GM18526 (cell line): ENCODE data around the gene TAS2R50.

Experiments
- POLR2A ChIP-seq: IDR thresholded peaks from 3 replicates; pipeline ENCODE4 v1.6.1; 2011; ENCODE audit not compliant: insufficient read length; ENCODE audit errors: extremely low read depth

Gene TAS2R50

DNA sequence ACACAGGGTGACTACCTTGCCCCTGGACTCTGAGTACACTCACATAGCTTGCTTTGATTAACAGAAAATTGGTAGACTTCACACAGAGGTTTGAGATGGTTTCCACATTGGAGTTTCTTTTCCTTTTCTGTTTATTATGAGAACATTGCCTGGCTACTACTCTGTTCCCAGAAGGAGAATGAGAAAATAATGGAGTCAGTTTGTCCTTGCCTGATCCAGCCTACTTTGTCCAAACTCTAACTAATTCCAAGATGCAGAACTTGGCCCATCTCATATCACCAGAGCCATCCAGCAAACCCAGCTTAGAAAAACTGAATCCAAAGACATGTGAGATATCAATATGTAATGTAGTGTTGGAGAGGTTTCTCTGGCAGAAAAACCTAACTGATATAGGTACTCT is 20.4 kb downstream of the TAS2R50 start:
- TF ChIP-seq POLR2A, result no peak

DNA sequence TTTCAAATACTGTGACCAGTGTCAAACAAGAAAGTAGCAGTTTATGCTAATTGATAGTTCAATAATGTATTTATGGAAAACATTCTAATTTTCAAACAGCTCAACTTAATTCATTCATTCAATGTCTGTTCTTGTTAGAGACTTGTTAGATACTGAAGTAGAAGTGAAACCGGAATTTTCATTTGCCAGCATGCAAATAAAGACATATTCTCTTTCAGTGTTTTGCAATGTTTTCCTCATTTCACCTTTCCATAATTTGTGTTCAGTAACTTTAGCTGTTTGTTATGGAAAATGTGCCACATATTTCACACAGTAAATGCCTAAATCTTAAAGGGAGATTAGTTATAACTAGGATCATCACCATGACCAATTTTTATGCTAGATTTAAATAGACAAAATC is 21.2 kb downstream of the TAS2R50 start:
- no peak for TF ChIP-seq POLR2A

DNA sequence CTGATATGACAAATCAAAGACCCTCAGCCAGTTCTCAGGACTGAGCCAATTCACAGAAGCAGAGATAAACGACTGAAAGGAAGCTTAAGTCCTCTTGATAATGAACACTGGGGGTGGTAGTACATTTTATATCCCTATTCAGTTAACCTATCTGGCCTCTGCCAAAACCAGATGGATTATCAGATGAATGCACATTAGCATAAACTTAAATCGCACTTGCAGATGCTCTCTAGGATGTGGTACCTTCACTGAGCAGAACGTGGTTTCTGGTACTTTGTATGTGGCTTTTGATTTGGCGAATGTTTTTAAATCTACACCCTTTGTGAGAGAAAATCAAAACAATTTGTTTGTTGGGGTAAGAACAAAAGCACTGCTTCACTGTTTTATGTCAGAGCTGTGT is 26.5 kb downstream of the TAS2R50 start:
- TF ChIP-seq POLR2A, result no peak

DNA sequence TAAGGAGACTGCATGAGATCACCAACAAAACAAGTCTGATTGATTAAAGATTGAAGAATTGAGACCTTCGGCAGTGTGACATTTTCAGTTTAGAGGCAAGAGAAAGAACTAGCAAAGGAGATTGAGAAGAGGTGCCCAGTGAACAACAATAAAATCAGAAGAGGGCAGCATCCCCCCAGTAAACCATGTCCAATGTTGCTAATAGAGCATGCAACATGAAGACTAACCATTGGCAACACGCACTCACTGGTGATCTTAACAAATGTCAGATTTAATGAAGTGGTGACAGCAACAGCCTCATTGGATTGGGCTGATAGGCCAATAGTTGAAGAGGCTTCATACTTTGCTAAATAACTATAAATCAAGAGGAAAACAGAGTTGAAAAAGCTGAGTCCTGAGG is 26.9 kb downstream of the TAS2R50 start:
- no peak for TF ChIP-seq POLR2A

DNA sequence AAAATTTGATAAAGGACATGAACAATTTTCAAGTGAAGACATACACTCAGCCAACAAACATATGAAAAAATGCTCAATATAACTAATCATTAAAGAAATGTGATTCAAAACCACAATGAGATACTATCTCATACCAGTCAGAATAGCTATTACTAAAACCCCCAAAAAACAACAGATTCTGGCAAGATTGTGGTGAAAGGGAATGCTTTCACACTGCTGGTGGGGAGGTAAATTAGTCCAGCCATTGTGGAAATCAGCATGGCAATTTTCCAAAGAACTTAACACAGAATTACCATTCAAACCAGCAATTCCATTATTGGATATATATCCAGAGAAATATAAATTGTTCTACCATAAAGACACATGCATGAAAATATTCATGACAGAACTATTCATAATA is 29.0 kb downstream of the TAS2R50 start:
- no peak for TF ChIP-seq POLR2A

DNA sequence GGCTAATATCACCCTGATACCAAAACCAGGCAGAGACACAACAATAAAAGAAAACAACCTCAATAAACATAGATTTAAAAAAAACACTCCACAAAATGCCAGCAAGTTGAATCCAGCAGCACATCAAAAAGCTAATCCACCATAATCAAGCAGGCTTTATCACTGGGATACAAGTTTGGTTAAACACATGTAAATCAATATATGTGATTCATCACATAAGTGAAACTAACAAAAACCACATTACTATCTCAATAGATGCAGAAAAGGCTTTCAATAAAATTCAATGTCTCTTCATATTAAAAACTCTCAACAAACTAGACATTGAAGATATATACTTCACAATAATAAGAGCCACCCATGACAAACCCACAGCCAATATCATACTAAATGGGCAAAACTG is 30.6 kb downstream of the TAS2R50 start:
- no peak for TF ChIP-seq POLR2A

DNA sequence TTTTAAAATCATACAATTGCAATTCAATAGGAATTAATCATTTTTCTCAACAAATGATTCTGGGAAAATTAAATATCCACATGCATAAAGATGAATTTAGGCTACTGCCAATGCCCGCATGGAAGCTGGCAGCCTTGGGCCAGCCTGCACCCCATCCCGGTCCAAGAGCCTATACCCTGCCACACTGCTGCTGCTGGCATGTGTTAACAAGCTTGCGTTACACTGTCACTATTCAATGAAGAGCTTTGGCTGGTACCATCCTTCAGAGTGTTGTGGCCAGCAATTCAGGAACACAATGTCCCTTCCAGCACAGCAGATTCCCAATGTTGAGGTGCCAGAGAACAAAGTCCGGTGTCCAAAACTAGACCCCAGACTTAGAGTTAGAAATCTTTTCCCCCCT is 34.1 kb downstream of the TAS2R50 start:
- TF ChIP-seq POLR2A, result no peak

DNA sequence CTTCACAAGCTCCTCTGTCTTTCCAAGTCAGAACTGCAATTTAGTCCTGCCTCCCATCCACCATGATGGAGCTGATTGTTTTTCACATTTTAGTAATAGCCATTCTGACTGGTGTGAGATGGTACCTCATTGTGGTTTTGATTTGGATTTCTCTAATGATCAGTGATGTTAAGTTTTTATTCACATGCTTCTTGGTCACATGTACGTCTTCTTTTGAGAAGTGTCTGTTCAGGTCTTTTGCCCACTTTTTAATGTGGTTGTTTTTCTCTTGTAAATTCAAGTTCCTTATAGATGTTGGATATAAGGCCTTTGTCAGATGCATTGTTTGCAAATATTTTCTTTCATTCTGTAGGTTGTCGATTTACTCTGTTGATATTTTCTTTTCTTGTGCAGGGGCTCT is 43.5 kb downstream of the TAS2R50 start:
- no peak for TF ChIP-seq POLR2A

DNA sequence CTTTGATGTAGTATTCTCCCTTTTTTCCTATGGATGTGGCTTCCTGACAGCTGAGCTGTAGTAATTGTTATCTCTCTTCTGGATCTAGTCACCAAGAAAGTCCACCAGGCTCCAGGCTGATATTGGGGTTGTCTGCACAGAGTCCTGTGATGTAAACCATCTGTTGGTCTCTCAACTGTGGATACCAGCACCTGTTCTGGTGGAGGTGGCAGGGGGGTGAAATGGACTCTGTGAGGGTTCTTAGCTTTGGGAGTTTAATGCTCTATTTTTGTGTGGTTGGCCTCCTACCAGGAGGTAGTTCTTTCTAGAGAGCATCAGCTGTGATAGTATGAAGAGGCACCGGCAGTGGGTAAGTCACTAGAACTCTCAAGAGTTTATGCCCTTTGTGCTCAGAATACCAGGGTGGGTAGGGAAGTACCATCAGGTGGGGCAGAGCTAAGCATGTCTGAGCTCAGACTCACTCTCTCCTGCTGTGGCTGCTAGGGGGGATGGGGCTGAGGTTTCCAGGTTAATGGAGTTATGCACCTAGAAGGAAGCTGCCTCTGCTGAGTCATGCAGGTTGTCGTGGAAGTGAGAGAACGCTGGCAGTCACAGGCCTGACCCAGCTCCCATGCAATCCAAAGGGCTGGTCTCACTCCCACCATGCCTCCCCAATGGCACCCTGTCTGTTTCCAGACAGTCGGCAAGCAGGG is 44.6 kb downstream of the TAS2R50 start:
- TF ChIP-seq POLR2A, result no peak

DNA sequence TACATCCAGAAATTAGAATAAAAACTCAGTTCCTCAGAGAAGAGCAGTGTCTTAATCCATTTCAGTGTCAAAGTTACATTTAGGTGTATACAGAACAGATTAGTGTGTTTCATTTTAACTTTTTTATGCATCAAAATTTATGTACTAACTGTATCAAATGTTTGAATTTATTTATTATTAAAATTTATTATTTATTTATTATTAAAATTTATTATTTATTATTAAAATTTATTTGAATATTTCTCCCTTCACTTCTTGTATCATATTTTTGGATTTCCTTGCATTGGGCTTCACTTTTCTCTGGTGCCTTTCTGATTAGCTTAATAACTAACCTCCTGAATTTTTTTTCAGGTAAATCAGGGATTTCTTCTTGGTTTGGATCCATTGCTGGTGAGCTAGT is 45.3 kb downstream of the TAS2R50 start:
- TF ChIP-seq POLR2A, result no peak

DNA sequence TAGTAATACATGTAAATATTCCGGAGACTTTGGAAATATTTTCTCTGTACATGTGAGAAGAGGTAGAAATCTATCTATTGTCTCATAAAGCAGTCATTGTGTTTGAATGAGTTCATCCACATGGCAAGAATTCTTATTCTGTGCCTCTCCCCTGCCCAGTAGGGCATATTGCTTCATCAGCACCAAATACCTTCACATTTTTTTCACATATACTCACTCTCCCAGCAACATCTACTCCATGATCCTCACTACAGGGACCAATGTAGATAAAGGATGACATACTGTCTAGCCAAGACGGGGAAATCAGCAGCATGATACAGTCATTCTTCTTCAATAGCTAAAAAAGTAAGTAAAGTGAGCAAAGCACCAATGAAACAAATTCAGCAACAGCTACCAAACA is 46.3 kb downstream of the TAS2R50 start:
- no peak for TF ChIP-seq POLR2A

DNA sequence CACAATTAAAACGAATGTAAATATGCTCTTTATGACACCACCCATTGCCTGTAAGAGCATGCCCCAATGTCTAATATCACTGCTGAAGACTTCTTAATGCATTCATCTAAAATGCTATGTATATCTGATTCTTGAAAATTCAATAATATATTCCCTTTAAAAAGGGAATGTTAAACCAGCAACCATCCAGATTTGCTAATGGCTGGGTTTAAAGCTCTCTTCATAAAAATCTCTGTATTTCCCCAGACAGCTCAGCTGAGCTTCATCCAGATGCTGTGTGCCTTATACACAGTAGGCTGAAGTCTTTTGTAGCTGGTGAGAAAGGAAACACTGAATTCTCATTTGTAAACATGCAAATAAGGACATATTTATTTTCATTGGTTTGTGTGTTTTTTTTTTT is 47.5 kb downstream of the TAS2R50 start, which contains the start of gene TAS2R14:
Gene TAS2R14 (minus strand): TSS at position 101 of the 400 bp plus-strand sequence. CDS start 56 bp downstream, at position 45.
- TF ChIP-seq POLR2A, result no peak

DNA sequence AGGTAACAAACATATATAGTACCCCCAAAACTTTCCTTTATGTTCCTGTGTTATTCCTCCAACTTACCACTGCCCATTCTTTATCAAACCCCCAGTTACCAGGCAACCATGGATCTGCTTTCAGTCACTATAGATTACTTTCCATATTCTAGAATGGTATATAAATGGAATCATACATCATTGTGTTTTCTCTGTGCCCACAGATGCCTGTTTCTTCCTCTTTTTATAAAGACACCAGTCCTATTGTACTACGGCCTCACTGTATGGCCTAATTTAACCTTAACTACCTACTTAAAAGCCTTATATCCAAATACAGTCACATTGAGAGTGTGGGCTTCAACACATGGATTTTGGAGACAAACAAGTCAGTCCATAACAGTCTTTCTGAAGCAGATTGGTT is 50.2 kb downstream of the TAS2R50 start:
- TF ChIP-seq POLR2A, result no peak
